NK-92 (cell line): ENCODE results near the gene HSD3B7.

Experiments
- DNase-seq: peaks from one replicate; lab custom pipeline; 2025; ENCODE audit not compliant: unreplicated experiment; lab: John Stamatoyannopoulos, UW

HSD3B7 gene

DNA sequence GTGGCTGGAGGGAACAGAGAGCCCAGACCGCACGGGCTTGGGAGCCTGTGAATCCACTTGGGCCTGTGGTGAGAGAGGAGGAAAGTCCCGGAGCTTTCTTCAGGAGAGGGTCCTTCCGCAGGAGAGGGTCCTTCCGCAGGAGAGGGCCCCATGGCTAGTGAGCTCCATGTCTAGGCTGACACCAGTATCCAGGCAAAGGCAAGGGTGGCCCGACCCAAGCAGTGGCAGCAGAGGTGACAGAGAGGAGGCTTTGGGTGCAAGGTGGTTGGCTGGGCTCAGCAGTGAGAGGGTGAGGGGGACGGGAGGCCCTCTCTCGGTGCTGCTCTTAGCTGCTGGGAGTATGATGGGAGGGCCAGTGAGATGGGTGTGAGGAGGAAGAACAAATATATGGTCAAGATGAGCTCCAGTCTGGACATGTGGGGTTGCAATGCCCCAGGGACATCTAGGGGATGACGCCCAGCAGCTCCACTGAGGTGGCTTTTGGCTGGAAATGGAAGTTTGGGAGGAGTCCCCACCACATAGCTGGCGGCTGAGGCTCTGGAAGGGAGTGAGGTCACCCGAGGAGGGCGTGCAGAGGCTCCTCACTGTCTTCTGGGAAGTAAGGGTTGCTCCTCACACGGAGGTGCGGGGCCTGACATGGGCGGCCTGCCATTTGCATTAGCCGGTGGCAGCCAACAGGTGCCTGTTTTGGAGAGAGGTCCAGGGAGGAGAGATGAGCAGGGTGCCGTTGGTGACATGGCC, 2.3 kb upstream of the HSD3B7 start:
- DNase-seq = no peak

DNA sequence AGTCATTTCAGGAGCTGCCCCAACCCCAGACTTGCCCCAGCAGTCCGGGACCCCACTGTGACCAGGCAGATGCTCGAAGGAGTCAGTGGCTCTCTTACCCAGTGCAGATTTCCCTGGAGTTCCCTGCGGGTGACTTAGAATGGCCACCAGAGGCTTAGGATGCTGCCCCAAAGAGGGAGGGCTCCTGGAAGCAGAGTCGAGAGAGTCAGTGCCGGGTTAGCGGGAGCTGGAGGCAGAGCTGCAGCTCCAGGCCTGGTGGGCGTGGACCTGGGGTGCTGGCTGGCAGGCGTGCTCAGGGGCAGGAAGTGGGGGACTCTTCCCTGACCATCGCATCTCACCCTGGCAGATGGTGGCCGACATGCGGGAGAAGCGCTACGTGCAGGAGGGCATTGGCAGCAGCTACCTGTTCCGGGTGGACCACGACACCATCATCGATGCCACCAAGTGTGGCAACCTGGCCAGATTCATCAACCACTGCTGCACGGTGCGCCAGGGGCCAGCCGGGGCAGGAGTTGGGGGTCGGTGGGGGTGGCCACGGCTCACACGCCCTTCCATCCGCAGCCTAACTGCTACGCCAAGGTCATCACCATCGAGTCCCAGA, 1.6 kb upstream of the HSD3B7 start:
- no peak for DNase-seq

DNA sequence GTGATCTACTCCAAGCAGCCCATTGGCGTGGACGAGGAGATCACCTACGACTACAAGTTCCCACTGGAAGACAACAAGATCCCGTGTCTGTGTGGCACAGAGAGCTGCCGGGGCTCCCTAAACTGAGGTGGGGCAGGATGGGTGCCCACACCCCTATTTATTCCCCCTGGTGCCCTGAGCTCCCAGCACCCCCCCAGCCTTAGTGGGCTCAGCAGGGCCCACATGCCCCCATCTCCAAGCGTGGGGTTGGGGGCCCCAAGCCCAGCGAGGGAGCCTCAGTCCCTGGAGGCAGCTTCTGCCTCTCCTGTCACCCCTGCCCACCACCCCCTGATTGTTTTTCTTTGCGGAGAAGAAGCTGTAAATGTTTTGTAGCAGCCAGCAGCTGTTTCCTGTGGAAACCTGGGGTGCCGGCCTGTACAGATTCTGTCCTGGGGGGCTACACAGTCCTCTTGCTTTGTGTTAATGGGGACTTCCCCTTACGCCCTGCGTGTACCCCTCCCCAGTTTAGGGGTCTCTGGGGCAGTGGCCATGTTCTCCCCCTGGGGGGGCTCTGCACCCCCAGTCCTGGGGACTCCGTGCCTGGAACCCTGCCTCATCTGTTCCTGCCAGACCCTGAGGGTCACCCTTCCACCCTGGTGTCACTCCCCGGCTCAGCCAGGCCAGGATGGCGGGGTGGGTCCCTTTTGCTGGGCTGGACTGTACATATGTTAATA, 953 bp upstream of the HSD3B7 start:
- no peak for DNase-seq

DNA sequence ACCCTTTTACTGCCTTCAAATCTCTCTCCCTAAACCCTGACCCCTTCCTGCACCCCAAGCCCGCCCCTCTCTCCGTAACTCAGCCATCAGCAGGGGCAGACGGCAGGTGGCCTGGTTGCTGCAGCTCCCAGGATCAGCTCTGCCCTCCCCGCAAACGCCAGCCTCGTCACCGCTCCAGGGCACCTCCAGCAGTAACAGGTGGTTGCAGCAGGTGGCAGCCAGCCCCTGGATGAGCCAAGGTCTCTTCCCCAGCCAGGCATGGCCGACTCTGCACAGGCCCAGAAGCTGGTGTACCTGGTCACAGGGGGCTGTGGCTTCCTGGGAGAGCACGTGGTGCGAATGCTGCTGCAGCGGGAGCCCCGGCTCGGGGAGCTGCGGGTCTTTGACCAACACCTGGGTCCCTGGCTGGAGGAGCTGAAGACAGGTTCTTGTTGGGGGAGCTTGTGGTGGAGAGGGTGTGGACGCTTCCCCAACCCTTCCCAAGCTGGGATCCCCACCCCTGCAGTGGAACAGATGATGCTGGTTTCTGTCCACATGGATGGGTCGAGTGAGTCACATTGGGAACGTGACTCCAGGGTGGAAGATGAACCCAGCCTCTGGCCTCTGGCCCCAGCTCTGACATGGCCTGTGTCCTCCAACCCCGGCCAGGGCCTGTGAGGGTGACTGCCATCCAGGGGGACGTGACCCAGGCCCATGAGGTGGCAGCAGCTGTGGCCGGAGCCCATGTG, 558 bp downstream of the HSD3B7 start:
- DNase-seq = no peak

DNA sequence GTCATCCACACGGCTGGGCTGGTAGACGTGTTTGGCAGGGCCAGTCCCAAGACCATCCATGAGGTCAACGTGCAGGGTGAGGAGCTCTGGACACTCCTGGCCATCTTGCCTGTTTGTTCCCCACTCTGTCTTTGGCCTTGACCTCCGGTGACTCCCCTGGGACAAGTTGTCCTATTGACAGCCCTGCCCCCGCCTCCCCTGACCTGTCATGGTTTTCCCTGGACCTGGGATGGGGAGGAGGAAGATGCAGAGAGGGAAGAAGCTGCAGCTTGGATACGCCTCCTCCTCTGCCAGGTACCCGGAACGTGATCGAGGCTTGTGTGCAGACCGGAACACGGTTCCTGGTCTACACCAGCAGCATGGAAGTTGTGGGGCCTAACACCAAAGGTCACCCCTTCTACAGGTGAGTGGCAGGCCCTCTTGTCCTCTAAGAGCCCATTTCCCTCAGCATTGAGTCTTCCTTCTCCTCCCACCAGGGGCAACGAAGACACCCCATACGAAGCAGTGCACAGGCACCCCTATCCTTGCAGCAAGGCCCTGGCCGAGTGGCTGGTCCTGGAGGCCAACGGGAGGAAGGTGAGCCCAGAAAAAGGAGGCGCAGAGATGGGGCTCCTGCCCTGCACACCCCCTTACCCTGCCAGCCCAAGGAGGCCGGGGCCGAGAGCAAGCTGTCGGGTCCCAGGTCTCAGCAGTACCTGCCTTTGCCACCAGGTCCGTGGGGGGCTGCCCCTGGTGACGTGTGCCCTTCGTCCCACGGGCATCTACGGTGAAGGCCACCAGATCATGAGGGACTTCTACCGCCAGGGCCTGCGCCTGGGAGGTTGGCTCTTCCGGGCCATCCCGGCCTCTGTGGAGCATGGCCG, 1.4 kb downstream of the HSD3B7 start:
- DNase-seq = no peak

DNA sequence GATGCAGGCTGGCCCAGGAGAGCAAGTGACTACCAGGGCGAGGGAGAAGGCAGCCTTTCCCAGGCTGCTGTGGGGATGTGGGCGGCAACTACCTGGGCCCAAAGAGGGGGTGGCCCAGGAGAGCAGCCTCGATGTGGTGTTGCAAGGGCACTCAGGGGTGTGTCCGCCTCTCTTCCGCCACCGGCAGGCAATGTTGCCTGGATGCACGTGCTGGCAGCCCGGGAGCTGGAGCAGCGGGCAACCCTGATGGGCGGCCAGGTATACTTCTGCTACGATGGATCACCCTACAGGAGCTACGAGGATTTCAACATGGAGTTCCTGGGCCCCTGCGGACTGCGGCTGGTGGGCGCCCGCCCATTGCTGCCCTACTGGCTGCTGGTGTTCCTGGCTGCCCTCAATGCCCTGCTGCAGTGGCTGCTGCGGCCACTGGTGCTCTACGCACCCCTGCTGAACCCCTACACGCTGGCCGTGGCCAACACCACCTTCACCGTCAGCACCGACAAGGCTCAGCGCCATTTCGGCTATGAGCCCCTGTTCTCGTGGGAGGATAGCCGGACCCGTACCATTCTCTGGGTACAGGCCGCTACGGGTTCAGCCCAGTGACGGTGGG, 2.7 kb downstream of the HSD3B7 start:
- DNase-seq = no peak

DNA sequence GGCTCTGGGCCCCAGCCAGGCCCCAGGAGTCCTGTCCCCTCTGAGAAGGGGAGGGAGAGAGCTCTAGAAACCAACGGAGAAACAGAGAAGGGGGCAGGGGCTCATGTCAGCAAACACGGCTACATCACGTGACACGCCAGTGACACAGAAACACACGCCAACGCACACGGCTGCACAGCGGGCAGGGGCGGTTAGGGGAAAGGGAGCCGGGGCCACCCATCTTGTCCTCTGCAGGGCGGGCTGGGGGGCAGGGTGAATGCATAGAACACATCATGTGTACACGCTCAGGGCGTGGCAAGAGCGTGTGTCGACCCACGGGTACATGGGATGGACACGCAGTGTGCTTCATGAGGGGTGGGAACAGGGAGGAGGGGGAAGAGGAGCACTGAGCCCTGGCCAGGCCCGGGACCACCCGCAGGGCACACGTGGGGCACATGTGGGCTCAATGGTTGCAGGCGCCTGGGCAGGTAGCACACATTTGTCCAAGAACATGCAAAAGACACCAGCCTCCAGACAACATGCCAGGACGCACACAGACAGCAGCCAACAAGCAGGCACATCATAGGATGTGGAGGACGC, 4.6 kb downstream of the HSD3B7 start:
- DNase-seq = no peak

DNA sequence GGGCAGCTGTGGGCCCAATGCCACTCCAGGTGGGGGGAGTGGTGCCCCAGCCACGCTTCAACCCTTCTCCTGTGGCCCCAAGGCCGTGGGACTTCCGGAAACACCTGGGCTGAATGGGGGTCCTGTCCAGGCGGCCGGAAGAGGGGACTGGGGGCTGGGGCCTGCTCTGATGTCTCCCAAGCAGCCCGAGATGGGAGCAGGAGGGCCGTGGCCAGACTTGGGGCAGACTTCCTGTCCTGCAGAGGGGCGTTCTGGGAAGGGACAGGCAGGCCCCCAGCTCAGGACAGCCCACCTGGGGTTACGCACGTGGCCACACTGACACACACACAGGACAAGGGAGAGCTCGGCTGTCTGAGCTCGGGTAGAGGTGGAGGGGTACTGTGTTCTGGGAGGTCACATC, 5.1 kb downstream of the HSD3B7 start:
- no peak for DNase-seq

DNA sequence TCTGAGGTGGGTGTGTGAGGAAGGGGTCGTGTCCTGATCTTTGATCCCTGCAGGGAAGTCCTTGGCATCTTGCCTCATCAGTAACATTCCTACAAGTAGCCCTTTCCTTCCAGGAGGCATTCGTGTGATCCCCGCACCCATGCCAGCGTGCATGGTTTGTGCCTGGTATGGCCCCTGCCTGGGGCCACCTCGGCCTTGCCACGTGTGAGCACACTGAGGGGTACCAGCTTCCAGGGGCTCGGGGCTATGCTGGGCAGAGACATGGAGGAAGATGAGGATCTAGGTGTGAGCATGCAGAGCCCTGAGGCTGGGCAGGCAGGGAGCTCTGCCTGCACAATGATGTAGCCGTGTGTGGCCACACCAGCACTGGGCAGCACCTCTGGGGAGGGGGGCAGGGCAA, 6.0 kb downstream of the HSD3B7 start:
- no peak for DNase-seq

DNA sequence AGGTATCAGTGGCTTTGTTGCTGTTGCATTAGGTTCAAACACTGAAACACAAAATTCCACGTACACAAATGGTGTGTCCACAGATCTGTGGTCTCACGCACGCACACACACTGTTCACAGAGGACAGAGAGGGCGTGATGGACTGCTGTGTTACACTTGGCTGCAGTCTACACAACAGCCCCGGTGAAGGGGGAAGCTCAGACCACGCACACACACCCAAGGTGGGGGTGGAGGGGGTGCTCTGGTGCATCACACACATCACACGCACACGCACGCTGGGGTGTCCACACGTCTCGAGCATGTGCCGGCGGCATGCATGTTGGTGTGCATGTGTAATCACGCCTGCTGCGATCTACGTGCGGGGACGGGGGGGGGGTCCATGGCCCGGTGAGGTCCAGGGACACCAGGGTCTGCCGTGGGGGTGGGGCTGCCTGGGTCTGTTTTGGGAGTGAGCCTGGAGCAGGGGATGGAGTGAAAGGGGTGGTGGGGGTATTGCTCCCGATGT, 7.3 kb downstream of the HSD3B7 start:
- DNase-seq = no peak

DNA sequence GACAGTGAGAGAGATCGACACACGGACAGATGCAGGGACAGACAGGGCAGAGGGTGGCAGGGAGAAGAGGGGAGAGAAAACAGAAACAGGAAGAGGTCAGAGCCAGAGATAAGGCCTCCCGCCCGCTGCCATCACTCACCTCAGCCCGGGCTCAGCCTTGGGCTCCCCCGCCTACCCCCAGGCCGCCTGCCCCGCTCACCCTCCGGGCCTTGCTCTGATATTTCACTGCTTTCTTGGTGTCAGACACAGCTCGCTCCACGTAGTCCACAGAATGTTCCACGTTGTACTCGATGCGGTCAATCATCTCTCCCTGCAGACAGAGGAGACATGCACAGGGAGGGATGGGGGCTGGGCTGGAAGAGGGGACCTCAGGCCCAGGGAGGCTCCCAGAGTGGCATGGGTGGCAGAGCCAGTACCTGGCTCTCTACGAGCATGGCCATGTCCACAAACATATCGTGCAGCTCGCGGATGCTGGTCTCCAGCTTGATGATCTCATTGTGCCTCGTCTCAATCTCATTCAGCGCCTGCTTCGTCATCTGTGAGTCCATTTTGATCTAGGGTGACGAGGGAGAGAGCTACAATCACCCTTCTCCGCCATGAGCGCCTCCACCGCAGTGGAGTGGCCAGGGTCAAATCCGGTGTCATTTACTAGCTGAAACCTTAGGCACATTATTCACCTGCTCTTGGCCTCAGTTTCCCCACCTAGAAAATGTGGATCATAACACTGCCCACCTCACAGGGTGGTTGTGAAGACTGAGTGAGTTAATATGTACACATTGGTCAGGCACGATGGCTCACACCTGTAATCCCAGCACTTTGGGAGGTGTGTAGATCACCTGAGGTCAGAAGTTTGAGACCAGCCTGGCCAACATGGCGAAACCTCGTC, 8.2 kb downstream of the HSD3B7 start:
- no peak for DNase-seq

DNA sequence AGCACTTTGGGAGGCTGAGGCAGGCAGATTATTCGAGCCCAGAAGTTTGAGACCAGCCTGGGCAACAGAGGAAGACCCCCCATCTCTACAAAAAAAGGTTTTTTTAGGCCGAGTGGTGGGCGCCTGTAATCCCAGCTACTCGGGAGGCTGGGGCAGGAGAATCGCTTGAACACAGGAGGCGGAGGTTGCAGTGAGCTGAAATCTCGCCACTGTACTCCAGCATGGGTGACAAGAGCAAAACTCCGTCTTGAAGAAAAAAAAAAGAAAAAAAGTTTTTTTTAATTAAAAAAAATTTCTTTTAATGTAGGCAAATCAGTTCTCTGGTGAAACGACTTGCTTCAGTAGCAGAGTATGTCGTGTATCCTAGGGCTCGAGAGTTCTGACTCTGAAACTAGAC, 10.9 kb downstream of the HSD3B7 start:
- no peak for DNase-seq

DNA sequence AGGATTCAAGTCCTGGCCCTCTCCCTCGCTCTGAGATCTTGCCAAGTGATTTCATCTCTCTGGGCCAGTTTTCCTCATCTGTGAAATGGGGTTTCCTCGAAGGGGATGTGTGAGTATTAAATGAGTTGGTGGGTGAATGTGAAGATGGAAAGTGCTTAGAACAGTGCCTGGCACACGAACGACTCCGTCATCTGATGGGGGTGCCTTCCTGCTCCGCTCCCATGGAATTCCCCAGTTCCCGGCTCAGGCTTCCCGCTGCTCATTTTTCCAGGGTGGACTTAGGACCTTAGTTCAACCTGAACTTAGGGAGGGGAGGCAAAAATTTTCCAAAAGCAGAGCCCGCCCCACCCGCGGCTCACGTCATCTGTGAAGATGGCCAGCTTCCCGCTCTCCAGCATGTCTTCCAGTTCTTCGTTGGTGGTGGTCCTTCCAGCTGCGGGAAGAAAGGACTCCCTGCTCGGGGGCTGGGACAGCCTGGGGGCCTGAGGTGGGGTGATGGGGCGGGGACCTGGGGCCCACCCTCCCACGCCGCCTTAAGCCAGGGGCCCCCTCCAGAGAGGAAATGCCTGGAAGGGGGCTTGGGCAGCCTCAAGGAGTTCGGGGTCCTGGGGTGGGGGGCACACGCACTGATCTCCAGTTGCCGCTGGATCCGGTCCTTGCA, 11.4 kb downstream of the HSD3B7 start:
- DNase-seq = no peak

DNA sequence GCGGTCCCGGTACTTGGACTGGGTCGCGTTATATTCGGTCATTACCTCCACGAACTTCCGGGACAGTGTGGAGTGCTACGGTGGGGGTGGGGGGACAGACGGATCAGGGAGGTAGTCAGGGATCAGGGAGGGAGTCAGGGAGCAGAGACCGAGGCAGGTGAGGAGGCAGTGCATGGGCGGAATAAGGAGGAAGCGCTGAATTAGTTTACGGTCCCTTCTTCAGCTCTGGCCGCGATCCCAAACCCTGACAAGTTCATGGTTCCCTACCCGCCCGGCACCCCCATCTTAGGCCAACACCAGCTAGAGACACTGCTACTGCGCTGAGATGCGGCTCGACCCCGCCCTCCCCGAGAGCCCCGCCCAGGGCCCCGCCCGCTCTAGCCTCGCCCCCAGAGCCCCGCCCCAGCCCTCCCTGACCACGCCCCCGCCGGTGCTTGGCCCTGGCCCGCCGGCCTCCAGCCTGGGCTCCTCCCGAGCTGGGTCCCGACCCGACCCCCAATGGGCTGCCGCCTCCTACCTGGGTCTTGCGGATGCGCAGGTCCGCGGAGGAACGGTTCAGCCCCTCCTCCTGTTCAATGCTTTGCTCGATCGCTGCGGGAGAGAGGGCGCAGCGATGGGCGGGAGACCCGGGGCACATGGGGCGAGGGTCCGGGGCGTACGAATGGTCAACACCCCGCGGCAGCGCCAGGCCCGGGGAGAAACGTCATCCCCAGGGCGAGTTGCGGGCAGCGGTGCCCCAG, 12.1 kb downstream of the HSD3B7 start:
- DNase-seq = no peak

DNA sequence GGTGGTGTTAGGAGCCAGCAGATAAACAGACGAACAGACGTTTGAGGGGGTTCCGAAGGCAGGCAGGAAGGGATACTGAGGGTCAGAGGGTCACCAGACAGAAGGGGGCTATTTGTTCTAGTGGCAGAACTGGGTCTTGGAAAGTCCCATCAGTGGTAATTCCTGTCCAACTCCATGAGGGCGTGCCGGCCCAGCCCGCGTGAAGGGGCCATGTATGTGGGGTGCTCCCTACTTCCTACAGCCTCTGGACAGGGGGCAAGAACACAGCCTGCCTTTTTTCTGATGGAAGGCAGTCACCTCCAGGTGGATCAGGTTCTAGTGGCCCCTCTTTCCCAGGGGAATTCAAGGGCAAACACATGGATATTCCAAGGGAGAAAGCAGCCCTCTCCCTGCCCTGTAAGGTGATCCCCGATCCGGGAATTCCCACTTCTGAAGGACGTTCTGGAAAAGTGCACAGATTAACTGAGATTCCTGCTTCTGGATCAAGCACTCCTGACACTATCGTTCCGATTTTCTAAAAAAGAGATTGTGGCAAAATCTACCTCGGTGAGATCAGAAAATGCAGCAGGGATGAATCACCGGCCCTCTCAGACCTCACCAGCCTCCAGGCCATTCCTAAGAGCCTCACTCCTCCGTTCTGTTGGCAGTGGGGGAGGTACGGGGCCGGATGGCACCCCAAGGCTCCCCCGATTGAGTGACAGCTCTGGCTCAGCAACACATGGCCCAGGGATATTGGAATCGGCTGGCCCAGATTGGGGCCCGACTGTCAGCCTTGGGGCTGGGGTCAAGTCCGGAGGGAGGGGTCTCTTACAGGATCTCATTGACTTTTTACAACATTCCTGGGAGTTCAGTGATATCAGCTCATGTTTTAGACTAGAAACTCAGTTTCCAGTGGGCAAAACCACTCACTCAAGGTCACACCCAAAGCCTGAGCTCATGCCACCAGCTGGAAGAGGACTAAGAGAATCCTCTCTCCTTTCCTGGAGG, 13.0 kb downstream of the HSD3B7 start:
- DNase-seq = no peak
